ENCODE results near the gene VIT.

Gene VIT

GRCh38 chr2:36676364-36676763 lies 20.1 kb upstream of the VIT start:
- in situ Hi-C loops (cut with MboI; ENCODE audit: low sequenced_read_pairs, unreplicated experiment): no loop called here
- DNase-seq (ENCODE audit: low spot score): no peak
- TF ChIP-seq CTCF (IDR thresholded peaks at IDR 0.05; ENCODE audit: borderline replicate concordance, control extremely low read depth, extremely low read depth, insufficient read depth, missing control alignments): no peak

GRCh38 chr2:36677386-36677785 lies 19.1 kb upstream of the VIT start:
- no peak for DNase-seq (ENCODE audit: low spot score)
- TF ChIP-seq CTCF (IDR thresholded peaks at IDR 0.05; ENCODE audit: borderline replicate concordance, control extremely low read depth, extremely low read depth, insufficient read depth, missing control alignments): no peak
- in situ Hi-C loops (cut with MboI; ENCODE audit: low sequenced_read_pairs, unreplicated experiment): no loop called here

- no peak for TF ChIP-seq CTCF (IDR thresholded peaks at IDR 0.05; ENCODE audit: borderline replicate concordance, control extremely low read depth, extremely low read depth, insufficient read depth, missing control alignments)
- in situ Hi-C loops (cut with MboI; ENCODE audit: low sequenced_read_pairs, unreplicated experiment): no loop called here
- no peak for DNase-seq (ENCODE audit: low spot score)
Measured at GRCh38 chr2:36677996-36678605, 18.4 kb upstream of the VIT start.

GRCh38 chr2:36678856-36679255 lies 17.7 kb upstream of the VIT start:
- DNase-seq (ENCODE audit: low spot score): no peak
- in situ Hi-C loops (cut with MboI; ENCODE audit: low sequenced_read_pairs, unreplicated experiment): no loop called here
- no peak for TF ChIP-seq CTCF (IDR thresholded peaks at IDR 0.05; ENCODE audit: borderline replicate concordance, control extremely low read depth, extremely low read depth, insufficient read depth, missing control alignments)

- DNase-seq (ENCODE audit: low spot score): no peak
- in situ Hi-C loops (cut with MboI; ENCODE audit: low sequenced_read_pairs, unreplicated experiment): no loop called here
Measured at GRCh38 chr2:36680012-36680411, 16.5 kb upstream of the VIT start.

GRCh38 chr2:36682562-36682961 lies 13.9 kb upstream of the VIT start:
- in situ Hi-C loops (cut with MboI; ENCODE audit: low sequenced_read_pairs, unreplicated experiment): no loop called here
- TF ChIP-seq CTCF (IDR thresholded peaks at IDR 0.05; ENCODE audit: borderline replicate concordance, control extremely low read depth, extremely low read depth, insufficient read depth, missing control alignments): no peak
- no peak for DNase-seq (ENCODE audit: low spot score)

More at GRCh38 chr2:36680012-36680411, 16.5 kb upstream of the VIT start:
- no peak for TF ChIP-seq CTCF (IDR thresholded peaks at IDR 0.05; ENCODE audit: borderline replicate concordance, control extremely low read depth, extremely low read depth, insufficient read depth, missing control alignments)

All from GM13976 (cell line).